Measurements from ENCODE around the gene GABBR2.
"Not testable (repeated sequence)": the region's sequence is repeated elsewhere in the genome, so short reads cannot be mapped to it uniquely, and the experiment has no call there.

GABBR2 gene

DNA sequence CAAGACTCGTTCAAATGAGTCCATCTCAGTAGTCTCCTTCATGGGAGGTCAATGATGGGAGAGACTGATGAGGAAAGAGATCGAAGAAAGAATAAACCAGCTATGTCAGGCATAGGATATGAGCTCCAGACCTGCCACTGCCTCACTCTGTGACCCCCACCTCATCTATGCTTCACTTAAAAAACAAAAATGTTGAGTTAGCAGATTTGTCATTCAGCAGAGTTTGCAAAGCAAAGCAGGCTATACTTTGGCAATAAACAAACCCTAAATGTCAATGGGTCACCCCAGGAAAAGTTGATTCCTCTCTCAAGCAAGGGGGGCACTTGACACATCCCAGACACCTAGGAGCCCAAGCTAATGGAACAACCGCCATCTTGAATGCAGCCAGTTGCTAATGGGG, 117.0 kb downstream of the GABBR2 start:
- DNase-seq, result no peak

DNA sequence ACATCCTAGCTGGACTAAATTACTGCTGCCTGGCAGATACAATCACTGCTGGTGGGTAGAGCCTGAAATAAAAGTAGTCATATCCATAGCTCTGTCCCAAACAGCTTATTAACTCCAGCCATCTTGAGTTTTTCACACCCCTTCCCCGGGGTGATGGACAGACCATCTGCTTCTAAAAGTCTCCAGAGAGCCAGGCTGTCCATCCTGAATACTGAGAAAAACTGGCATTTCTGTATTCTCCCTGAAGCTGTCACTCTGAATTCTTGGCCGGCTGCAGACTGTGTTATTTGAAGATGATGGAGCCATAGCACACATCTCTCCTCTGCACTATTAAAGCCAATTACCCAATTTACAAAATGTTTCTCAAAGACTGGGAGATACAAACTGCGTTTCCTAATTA, 118.6 kb downstream of the GABBR2 start:
- DNase-seq, result no peak

DNA sequence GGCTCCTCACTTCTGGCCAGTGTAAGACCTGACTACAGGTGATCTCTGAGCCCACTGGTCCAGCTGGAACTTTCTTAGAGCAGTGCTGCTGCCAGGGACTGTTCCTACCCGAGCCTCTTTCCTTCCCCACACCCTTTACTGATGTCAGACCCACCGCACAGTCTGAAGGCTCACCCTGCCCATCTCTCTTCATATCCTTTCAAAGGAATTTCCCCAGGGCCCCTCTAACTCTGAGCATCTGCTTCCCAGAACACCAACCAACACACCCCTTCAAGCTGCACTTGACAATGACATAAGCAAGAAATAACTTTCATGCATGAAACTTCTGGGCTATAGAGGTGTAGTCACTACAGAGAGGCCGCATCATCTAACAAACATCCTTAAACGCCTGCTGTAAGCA, 119.6 kb downstream of the GABBR2 start:
- no peak for DNase-seq

DNA sequence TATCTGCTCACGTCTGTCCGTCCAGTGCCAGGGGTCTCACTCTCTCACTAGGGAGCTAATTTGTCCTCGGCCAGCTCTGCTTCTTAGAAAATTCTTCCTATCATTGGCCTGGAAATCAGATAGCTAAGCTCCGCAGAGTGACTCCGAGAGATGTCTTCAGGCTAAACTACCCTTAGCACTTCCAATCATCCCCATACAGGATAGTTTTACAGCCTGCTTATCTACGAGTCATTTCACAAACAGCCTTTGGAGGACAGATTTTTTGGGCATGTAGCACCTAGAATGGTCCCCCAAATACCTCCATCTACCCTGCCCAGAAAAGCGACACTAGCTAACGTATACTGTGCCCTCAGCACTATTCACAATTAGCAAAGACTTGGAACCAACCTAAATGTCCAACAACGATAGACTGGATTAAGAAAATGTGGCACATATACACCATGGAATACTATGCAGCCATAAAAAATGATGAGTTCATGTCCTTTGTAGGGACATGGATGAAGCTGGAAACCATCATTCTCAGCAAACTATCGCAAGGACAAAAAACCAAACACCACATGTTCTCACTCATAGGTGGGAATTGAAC, 123.8 kb downstream of the GABBR2 start:
- DNase-seq, result not testable (repeated sequence)

DNA sequence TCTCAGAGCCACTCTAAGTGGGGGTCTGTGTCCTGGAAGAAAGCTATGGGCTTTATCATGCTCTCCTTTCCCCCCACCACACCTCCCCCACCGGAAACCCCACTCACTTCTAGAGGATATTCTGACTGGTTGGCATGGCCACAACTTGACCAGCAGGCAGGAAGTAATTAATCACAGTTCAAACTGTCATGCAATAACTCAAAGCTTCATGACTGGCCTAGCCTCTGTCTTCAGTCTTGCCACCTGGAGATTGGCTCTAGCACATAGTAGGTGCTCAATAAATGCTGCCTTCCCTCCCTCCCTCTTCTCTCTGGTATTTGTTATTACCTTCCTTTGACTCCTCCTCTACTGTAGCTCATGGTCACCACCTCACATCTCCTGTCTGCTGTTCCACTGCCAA, 124.7 kb downstream of the GABBR2 start:
- DNase-seq, result no peak

DNA sequence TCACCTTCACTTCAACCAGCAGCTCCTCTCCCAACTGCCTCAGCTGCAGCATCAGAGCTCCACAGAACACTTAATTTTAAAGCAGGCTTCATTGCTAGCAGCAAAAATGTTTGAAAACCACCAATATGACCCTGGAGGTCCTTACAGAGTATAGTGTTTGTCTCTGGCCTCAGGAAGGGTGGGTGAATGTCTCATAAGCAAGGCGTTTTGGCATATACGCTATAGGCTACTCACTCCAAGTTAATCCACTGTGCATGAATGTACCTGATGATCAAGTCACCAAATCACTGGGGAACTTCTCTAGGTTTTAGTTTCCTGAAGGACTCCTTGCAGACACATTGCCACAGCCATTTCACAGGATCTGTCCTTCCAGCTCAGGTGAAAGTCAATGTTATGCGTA, 125.3 kb downstream of the GABBR2 start:
- DNase-seq, result no peak

DNA sequence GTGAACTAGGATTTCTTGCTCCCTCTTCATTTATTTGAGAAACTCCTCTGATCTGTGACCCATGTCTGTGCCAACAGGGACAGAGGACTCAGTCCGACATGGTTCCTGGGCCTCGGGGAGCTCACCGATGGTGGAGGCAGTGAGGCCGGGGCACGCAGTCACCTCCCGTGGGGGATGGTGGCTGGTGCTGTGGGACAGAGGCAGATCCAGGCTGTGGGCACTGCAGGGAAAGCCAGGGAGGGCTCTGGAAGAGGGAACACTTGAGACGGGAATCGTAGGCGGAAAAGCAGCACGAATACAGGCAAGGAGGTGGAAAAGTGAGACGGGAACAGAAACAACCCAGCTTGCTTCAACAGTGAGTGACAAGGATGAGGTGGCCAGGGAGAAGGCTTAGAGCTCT, 127.8 kb downstream of the GABBR2 start:
- no peak for DNase-seq

DNA sequence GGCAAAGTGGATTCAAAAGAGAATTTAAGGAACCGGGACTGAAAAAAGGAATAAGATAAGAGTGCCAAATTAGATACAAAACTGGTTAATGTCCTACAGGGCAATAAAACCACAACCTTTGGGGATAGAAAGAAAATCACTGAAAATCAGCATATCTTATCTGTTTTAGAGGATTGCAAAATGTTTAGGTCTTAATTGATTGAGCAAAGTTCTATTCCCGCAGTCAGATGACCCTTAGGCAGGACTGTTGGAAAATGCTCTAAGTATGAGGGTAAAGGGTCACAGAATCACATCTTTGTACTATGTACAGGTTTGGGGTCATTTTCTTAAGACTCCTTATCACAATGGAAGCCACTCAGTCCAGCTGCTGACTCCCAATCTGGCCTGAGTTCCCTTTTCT, 129.0 kb downstream of the GABBR2 start:
- DNase-seq, result no peak

DNA sequence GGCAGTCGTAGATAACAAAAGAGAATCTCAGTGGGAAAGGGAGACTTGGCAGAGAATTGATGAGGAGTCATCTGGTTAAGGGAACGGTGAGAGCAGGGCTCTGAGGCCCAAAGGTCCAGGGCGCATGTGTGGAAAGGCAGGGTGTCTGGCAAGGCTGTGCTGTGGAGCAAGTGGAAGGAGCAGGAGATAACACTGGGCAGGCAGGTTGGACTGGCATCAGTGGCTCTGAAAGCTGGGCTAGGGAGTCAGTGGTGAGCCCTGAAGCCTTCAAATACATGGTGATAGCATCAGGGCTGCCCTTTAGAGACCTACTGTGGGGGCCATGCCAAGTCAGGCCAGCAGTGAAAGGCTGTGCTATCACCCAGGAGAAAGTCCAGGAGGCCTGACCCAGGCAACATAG, 131.3 kb downstream of the GABBR2 start:
- no peak for DNase-seq

DNA sequence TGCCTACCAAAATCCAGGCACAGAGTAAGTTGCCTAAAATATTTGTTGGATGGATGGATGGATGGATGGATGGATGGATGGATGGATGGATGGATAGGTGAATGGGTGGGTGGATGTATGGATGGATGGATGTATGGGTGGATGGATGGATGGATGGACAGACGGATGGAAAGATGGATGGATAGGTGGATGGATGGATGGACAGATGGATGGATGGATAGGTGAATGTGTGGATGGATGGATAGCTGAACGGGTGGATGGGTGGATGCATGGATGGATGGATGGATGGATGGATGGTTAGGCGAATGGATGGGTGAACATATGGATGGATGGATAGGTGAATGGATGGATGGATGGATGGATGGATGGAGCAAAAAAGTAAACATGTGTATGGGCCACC, 131.9 kb downstream of the GABBR2 start:
- DNase-seq, result no peak

DNA sequence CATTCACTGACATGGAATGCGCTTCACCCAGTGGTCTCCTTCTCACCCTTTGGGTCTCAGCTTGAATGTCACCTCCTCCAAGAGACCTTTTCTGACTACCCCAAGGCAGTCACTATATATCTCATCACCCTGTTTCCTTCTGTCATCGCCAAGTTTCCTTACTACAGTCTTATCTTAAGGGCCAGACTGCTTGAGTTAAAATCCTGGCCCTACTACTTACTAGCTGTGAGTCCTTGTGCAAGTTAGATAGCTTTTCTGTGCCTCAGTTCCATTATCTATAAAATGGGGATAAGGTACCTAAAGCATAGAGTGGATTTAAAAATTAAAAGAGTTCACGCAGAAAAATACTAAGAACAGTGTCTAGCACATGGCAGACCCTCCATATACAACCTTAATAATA, 132.4 kb downstream of the GABBR2 start:
- DNase-seq, result no peak

DNA sequence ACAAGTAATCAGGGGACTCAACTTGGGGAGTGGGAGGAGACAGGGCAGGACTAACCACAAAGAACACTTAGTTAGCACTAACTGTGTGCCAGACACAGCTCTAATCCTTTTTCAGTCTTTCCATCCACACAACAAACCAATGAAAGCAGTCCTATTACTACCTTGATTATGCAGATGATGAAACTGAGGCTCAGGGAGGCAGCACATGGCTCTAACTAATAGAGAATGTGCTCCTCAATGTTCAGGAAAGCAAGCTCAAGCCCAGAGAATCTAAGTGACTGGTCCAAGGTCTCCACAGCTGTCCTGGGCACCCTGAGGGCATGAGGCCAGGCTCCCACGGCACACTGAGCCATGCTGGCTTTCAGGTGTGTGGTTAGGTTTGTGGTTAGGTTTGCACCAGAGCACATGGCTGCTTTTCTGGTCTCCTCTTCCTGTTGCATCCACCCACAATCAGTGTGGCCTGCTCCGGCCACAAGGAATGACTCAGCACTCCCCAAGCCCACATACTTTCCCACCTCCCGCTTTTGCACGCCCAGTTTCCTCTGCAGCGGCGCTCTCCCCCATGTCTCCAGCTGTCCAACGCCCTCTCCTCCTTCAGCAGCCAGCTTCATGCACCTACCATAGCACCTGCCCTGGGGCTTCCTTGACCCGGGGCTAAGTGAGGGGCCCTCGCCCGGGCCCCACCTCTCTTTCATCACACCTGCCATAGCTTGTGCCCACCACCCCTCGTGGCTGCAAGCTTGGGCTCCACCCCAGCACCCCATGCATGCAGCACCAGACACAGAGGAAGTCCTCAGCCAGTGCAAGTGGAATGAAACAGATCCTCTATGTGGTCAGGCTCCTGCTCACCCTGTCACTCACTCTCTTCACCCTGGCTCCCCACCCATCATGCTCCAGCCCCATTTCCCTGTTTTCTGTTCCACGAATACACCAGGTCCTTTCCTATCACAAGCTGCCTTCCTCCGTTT, 133.1 kb downstream of the GABBR2 start:
- DNase-seq, result peak; percentile 31 to 43

DNA sequence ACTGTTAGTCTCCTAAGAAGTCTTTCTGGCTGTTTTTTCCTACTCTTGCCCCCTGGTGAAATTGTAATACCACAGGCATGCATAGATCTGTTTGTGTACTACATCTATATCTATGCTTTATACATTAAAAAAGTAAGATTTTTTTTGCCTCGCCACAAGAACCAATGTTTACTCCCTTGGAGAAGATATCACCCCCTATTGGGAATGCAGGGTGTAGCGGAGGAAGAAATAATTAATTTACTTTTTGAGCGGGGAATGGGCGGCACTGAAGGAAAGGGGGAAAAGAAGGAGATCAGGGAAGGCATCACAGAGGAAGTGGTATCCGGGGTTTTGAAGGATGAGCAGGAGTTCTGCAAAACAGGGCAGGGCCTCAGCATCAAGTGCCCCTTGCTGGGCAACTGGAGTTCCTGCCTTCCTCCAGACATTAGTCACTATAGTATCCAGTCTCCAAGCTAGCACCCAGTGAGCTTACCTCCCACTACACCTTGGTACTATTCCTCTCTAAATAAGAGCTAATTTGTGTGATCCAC, 134.9 kb downstream of the GABBR2 start:
- DNase-seq, result no peak

DNA sequence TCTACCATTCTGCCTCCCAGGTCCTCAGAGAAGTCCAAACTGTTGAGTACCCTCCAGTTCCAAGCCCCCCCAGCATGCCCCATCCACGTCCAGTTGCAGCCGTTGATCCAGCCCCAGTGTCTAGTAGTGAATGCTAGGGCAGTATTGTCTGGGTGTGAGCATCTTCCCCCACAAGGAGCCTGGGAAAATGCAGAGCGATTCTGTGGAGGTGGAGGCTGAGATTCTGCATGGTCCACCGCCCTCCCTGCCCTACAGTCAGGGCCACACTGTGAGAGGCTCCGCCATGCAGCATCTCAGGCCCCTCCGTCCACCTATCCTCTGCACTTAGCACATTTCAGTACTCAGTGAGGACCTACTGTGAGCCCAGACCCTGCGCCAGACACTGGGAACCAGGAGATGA, 135.9 kb downstream of the GABBR2 start:
- no peak for DNase-seq

DNA sequence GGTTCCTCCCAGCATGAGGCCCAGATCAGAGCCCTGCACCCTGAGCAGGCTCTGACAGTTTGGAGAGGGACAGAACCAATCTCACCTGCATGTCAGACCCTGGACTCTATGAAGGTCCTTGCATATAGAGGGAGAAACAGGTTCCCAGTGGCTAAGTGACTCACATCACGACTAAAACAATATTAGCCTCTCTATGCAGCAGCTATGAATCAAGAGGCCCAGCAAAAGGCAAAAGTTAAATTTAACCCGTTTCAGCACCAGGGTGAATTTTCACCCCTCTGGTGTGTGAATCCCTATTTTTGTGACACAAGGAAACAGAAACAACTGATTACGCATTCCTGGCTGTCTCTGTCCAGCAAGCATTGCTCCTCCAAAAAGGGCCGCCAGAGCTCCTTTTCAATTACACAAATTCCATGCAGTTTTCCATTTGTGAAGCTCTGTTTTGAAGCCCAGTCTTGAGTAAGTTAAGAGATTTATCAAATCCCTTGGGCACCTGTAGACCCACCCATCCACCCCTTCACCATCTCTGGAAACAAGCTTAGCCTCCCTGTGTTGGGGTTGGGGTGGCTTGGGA, 136.6 kb downstream of the GABBR2 start:
- no peak for DNase-seq

DNA sequence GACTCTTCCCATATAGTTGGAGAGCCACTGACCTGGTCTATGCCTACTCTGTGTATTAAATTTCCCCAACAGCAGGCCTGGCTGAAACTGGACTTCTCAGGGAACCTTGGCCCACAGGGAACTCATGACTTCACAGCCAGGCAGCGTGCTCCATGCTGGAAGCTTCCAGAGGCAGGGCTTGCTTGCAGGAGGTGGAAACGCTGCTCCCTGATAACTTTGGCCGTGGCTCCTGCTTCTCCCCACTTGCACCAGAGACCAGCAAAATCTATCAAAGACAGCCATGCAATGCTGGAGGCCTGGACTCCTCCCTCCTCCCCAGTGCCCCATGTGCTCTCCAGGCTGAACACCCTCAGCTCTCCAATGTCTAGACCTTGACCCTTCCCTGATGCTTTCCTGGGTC, 137.1 kb downstream of the GABBR2 start:
- DNase-seq, result no peak

DNA sequence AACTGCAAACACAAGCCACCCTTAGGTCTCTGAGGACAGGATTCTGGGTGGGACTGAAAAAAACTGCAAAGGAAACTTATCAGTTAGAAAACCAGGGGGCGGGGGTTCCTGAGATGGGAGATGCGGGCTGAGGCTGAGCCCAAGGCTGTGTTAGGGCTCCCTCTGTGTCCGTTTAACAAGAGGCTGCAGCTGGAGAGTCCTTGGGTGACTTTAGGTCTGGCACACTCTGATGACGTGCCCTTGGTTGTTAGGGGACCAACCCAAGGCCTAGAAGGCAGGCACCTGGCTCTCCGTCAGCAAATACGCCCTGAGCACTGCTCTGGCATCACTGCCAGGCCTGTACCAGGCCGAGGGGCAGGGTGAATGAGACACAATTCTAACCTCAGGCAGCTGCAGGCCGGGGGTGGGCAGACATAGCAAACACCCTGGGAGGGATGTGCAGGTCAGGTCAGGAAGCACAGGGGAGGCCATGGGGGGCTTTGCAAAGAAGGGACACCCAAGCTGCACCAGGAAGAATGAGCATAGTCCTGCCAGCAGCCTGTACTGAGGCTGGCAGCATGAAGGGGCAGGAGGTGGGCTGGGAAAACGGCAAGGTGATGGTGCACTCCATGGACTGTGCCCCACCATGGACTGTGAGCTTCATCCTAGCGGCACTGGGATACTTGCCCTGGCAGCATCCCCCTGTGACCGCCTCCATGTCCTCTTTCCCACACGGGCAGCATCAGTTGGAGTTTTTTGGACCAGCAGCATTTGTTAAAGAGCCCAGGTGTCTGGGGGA, 137.9 kb downstream of the GABBR2 start:
- no peak for DNase-seq

DNA sequence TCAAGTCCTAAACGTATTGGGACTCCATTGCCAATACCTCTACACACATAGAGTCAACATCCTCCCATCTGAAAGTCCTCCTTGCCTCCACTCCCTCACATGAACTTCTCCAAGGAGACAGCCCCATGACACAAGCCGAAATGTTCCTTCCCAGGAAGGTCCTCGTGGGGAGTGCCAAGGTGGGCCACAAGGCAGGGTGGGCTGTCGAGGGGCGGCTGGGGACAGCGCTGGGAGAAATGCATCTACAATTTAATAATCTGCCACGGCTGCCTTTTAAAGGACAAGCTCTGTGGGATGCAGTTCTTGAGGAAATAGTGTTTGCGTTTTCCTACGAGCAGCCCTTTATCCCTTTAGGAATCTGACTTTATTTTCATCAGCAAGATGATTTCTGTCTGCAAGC, 138.7 kb downstream of the GABBR2 start:
- no peak for DNase-seq

DNA sequence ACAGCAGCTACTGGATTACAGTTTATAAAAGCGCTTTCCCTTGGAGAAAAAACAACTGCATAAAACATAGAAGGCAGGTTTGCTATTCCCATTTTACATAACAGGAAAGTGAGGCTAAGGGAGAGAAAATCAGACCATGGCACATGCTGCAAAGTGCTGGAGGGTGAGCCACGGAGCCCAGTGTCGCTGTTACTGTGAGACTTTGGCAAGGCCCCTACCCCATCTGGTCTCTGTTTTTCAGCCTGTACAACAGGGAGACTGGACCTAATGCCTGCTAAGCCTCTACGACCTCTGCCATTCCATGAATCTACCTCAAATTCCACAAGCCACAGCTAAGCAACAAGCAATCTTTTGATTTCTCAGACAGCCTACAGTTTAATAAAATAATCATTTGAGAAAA, 139.2 kb downstream of the GABBR2 start:
- DNase-seq, result no peak

DNA sequence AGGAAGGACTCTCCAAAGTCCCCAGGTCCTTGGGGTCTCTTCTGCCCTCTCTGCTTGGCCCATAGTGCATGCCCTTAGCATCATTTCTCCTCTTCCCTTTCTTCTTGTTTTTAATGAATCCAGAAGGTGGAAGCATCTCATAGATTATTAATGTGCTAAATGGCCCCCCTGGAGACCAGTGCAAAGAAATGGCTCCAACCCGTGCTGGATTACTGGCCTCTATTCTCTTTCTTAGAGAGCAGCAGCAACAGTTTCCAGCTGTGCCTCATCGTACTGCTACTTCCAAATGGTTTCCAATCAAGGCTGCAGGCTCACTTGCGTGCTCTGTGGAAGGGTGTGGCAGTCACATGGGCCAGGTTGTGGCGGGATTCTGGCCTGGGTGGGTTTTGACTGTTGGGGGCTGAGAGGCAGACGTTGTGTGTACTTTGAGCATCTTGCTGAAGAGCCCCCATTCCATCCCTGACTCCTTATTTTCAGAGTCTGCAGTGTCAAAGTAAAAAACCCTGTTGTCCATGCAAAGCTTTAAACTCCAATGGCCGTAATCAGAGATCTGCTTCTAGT, 139.7 kb downstream of the GABBR2 start:
- DNase-seq, result no peak

DNA sequence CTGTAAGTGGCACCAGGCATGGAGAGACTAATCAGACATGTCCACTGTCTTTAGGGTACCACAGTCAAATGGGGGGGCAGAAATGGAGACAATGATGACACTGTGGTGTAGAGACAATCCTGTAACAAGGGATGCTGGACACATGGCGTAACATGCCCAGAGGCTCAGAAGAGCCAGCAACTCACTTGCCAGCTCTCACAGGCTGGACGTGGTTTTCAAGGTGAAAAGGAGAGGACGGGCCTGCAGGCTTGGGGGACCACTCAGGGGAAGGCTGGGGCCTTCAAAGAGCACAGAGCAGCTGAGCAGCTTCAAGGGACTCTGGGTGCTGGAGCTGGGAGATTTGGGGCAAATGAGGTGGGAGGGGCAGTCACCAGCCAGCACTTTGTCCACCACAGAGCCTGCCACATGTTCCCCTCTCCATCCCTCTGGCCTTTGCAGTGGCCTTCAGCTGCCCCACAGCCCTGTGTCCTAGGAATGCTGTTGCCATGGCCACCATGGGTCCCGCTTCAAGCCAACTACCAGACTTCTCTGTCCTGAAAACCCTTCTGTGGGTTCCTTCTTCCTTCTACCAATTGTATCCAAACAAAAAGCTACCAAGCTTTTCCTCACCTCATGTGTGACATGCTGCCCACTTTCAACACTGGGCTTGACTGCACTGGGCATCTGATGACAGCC, 140.4 kb downstream of the GABBR2 start:
- no peak for DNase-seq

DNA sequence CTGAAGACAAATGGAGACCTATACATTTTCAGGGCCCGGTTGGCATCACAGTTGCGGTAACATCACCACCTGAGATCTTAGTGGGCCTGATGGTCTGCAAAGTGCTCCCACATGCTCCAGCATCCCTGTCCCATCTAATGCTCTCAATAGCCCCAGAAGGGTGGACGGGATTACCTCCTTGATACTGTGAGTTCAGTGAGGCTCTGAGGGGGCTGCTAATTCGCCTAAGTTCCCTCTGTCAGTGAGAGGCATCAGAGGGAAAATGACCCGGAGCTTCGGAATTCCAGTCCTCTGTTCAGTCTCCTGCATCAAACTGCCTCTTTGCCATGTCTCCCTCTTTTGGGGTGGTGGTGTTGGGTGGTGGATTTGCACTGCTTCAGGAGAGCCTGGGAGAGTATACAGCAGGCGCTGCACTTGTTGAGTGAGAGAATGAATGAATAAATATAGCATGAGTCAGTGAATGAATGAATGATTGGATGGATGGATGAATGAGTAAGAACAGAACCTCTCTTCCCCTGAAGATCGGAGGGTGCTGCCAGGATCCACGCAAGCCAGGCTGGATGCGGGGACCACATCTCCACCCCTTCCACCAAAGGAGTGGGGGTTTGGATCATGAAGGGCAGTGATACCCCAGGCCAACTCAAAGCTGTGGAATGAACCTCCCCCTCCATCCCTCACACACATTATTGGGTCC, 141.0 kb downstream of the GABBR2 start:
- no peak for DNase-seq

All from activated CD4-positive, alpha-beta T cell treated with anti-CD3 and anti-CD28 coated beads, Interleukin-2, amount 50 U/mL, for 48 hours (primary cell).